OCI-LY3 (cell line): ENCODE data around the gene MRPL38.

ENCODE experiments used
- H2AFZ ChIP-seq: fragments of 200-600, 300-600 bp; shearing (Covaris generic); 2 replicates; pipeline ENCODE4 v1.6.0; 2014; ENCODE audit warnings: antibody characterized with exemption, low read depth, low read length
- H3K27ac ChIP-seq: fragments of 200-600, 300-600 bp; sonication (generic); 2 replicates; pipeline ENCODE4 v1.5.1; 2014; ENCODE audit warnings: mild to moderate bottlenecking, low read length, moderate library complexity, mixed read lengths
- H3K27me3 ChIP-seq: fragments of 200-600, 300-600 bp; sonication (generic); 2 replicates; pipeline ENCODE4 v1.6.1; 2014; ENCODE audit warnings: low read depth, low read length, mixed read lengths
- H3K36me3 ChIP-seq: fragments of 200-600, 300-600 bp; sonication (generic); replicated peaks from 2 replicates; pipeline ENCODE3; 2014; ENCODE audit warnings: low read depth, low read length, mixed read lengths
- H3K4me1 ChIP-seq: fragments of 300-600, 200-600 bp; sonication (generic); 2 replicates; pipeline ENCODE4 v1.6.1; 2014; ENCODE audit warnings: low read length, mixed read lengths
- H3K4me2 ChIP-seq: fragments of 200-600, 300-600 bp; sonication (generic); 2 replicates; pipeline ENCODE4 v1.6.1; 2014; ENCODE audit warnings: low read length, mixed read lengths
- H3K4me3 ChIP-seq: fragments of 300-600, 200-600 bp; sonication (generic); 2 replicates; pipeline ENCODE4 v1.5.1; 2014; ENCODE audit warnings: antibody characterized with exemption, mild to moderate bottlenecking, low read length, moderate library complexity
- H3K79me2 ChIP-seq: fragments of 300-600, 200-600 bp; shearing (Covaris generic); 2 replicates; pipeline ENCODE4 v1.6.1; 2014; ENCODE audit warnings: mild to moderate bottlenecking, low read length, mixed read lengths
- H3K9ac ChIP-seq: fragments of 300-600, 200-600 bp; shearing (Covaris generic); 2 replicates; pipeline ENCODE4 v1.6.0; 2014; ENCODE audit warnings: mild to moderate bottlenecking, low read length, moderate library complexity
- H3K9me3 ChIP-seq: fragments of 200-600, 300-600 bp; shearing (Covaris generic); 2 replicates; pipeline ENCODE4 v1.6.1; 2014; ENCODE audit warnings: low read length, mixed read lengths; ENCODE audit not compliant: insufficient read depth
- H4K20me1 ChIP-seq: fragments of 200-600, 300-600 bp; sonication (generic); 2 replicates; pipeline ENCODE4 v1.6.1; 2016; ENCODE audit warnings: low read length, mixed read lengths; ENCODE audit not compliant: insufficient read depth
- EZH2phosphoT487 ChIP-seq: fragments of 200-600 bp; shearing (Covaris generic); IDR thresholded peaks from 2 replicates; pipeline ENCODE4 v1.6.1; 2018; ENCODE audit warnings: antibody characterized with exemption, mixed run types, low read depth
- TF ChIP-seq, protein P1 (sequence below): fragments of 200-600, 300-600 bp; sonication (generic); IDR thresholded peaks from 2 replicates; pipeline ENCODE4 v1.5.1; 2014; ENCODE audit warnings: antibody characterized with exemption, low read length, low read depth

MRPL38 gene

DNA sequence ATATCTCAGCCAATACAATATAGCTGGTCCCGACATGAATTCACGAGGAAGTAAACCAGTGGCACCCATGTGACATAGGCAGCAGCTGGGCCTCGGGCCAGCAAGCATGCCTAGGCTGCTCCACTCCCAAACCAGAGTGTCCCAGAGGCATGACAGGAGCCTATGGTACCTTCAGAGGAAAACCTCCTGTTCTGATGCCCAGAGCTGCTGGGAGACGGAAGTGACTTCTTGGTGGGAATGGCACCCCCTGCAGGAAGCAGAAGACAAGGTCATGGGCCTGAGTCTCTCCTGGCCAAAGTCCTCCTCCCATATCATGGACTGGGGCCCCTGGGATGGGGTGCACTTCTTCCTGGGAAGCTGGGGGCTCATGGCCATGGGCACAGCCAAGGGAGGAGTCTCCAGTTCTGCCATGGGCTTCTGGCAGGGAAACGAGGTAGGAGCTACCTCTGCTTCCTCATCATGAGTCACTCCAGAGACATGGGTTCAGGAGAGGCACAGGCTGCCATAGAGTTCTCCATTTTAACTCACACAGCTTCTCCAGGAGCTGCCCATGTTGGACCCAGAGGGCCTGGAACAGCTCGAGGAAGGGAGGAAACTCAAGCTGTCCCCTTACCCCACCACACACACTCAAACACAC lies 22.7 kb upstream of the MRPL38 start:
- H3K9me3 ChIP-seq = no peaks in the 10 kb centered on the region
- H3K4me3 ChIP-seq = no peak overlapping the region
- H3K27ac ChIP-seq = no peak overlapping the region
- no peaks in the 10 kb centered on the region for H3K27me3 ChIP-seq
- no peak overlapping the region for H2AFZ ChIP-seq
- H3K4me1 ChIP-seq = no peaks in the 10 kb centered on the region
- TF ChIP-seq EZH2phosphoT487 = no peak
- TF ChIP-seq, protein P1, sequence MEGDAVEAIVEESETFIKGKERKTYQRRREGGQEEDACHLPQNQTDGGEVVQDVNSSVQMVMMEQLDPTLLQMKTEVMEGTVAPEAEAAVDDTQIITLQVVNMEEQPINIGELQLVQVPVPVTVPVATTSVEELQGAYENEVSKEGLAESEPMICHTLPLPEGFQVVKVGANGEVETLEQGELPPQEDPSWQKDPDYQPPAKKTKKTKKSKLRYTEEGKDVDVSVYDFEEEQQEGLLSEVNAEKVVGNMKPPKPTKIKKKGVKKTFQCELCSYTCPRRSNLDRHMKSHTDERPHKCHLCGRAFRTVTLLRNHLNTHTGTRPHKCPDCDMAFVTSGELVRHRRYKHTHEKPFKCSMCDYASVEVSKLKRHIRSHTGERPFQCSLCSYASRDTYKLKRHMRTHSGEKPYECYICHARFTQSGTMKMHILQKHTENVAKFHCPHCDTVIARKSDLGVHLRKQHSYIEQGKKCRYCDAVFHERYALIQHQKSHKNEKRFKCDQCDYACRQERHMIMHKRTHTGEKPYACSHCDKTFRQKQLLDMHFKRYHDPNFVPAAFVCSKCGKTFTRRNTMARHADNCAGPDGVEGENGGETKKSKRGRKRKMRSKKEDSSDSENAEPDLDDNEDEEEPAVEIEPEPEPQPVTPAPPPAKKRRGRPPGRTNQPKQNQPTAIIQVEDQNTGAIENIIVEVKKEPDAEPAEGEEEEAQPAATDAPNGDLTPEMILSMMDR = peak; percentile 37
- no peaks in the 10 kb centered on the region for H4K20me1 ChIP-seq
- no peak overlapping the region for H3K4me2 ChIP-seq
- no peaks in the 10 kb centered on the region for H3K36me3 ChIP-seq
- H3K9ac ChIP-seq = no peak overlapping the region
- no peaks in the 10 kb centered on the region for H3K79me2 ChIP-seq

DNA sequence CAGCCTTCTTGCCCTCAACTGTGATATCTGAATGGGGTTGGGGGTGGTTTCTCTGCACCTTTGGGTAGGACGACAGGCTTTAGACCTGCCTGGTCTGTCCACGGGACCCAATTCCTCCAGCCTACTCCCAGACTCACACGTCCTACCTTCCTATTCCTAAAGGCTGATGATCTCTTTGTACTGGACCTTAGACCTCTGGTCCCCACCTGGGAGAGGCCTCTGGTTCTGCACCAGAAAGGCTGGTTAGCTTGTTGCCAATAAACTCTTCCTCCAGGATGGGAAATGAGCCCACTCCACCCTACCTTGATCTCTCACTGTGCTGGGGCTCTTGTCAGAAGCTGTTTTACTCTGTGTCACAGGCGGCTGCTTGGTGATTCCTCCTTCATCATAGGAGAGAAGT lies 21.8 kb upstream of the MRPL38 start:
- Histone ChIP-seq H2AFZ (no peak overlapping the region), H3K36me3 (no peaks in the 10 kb centered on the region), H3K9ac (no peak overlapping the region), H4K20me1 (no peaks in the 10 kb centered on the region), H3K4me3 (no peak overlapping the region), H3K27me3 (no peaks in the 10 kb centered on the region), H3K79me2 (no peaks in the 10 kb centered on the region), H3K27ac (no peak overlapping the region), H3K4me2 (no peak overlapping the region), H3K9me3 (no peaks in the 10 kb centered on the region), H3K4me1 (no peaks in the 10 kb centered on the region)
- no peak for TF ChIP-seq EZH2phosphoT487
- TF ChIP-seq, protein P1 = no peak

DNA sequence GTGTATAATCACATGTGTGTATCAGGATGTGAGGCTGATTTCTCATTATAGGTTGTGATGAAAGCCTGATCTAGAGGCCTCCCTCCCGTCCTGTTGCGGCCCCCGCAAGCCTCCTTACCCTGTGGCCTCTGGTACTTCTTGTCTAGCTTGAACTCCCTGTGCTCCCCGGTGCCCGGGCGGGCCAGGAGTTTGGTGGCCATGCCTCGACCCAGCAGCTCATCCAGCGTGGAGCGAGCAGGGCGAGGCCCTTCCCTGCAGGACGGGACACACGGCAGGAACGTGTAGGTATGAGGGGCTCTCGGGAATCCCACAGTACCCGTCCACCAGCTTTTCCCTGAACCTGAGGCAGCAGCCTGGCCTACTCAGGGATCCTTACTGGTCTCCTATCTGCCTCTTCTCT lies 21.2 kb upstream of the MRPL38 start:
- Histone ChIP-seq H3K27me3 (no peaks in the 10 kb centered on the region), H3K36me3 (no peaks in the 10 kb centered on the region), H3K4me1 (no peaks in the 10 kb centered on the region), H3K4me3 (no peak overlapping the region), H3K4me2 (no peak overlapping the region), H3K9ac (no peak overlapping the region), H2AFZ (no peak overlapping the region), H3K27ac (no peak overlapping the region), H4K20me1 (no peaks in the 10 kb centered on the region), H3K79me2 (no peaks in the 10 kb centered on the region), H3K9me3 (no peaks in the 10 kb centered on the region)
- TF ChIP-seq EZH2phosphoT487 = no peak
- TF ChIP-seq, protein P1 = no peak

DNA sequence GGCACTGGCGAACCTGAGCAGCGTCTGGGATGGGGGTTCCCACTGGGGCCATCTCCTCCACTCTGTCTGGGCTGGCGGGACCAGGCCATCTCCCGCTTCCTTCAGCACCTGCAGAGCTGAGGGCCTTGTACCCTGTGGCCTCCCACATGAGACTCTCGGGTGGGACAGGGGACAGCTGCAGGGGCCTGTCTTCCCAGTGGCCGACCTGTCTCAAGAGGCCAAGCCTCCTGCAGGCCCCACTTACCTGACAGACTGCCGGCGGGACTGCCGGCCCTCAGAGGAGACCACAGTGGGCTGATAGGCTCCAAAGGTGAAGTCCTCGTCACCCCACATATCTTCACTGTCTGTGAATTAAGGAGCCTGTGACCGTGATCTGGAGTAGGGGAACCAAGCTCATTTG lies 20.4 kb upstream of the MRPL38 start:
- Histone ChIP-seq H3K27me3 (no peaks in the 10 kb centered on the region), H3K4me3 (no peak overlapping the region), H4K20me1 (no peaks in the 10 kb centered on the region), H3K4me2 (no peak overlapping the region), H3K4me1 (no peaks in the 10 kb centered on the region), H2AFZ (no peak overlapping the region), H3K9ac (no peak overlapping the region), H3K79me2 (no peaks in the 10 kb centered on the region), H3K27ac (no peak overlapping the region), H3K9me3 (no peaks in the 10 kb centered on the region), H3K36me3 (no peaks in the 10 kb centered on the region)
- TF ChIP-seq, protein P1 = no peak
